ENCODE data around the gene AKT2.

GRCh38 chr19:40198272-40198990 is 86.7 kb downstream of the AKT2 start:
- TF ChIP-seq CTCF (optimal IDR thresholded peaks at IDR 0.05 in 1 of 3, IDR thresholded peaks at IDR 0.05 in 1 of 3, conservative IDR thresholded peaks at IDR 0.05 in 1 of 3; ENCODE audit: extremely low read depth in 1 of 3, insufficient read depth in 2 of 3, low read length in 3 of 3) (no peak), EZH2 (IDR thresholded peaks at IDR 0.05; ENCODE audit: low read length) (no peak)

Data from keratinocyte (primary cell).